Activated T-cell treated with anti-CD3 and anti-CD28 coated beads, Interleukin-2, amount 50 U/mL, for 48 hours (primary cell): Measurements from ENCODE around the gene XPOT.

Experiments used
- DNase-seq, 2 experiments: peaks; one replicate each; pipeline ENCODE4 v3.0.0-alpha.2; 2020

The XPOT gene

DNA sequence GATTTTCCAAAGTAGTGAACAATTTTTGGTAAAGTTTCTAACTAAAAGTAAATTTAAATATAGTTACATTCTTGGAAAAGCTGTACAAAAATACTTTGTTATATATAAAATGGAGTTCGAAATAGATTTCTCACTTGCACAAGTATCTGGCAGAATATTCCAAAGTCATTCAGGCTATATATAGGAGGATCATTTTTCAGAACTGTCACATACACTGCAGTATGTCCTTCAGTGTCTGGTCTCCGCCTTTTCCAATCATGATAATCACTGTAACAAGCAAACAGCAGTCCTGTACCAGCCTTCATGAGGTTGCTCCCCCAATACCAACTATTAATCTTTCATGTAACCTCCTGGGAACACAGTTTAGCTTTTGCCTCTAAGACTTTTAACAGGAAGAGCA is 66.3 kb downstream of the XPOT start:
- DNase-seq, result no peak

DNA sequence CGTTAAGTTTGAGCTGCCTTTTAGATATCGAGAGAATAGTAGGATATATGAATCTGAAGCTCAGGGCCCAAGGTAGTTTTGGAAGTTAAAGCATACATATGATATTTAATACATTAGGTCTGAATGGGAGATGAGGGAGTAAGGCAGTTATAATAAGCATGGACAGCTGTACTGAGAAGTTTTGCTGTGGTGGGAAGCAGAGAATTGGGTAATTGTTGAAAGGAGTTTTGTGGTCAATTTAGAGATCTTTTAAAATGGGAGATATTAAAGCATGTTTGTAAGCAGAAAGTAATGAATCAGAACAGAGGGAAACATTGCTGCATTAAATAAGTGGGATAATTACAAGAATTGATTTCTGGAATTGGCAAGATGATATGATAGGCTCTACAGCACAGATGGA is 69.0 kb downstream of the XPOT start:
- no peak for DNase-seq

DNA sequence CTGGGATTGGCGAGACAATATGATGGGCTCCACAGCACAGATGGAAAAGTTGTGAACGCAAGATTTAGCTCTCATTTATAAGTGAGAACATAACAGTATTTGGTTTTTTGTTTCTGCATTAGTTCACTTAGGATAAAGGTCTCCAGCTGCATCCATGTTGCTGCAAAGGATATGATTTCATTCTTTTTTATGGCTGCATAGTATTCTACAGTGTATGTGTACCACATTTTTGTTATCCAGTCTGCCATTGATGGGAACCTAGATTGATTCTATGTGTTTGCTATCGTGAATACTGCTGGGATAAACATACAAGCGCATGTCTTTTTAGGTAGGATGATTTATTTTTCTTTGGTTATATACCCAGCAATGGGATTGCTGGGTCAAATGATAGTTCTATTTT is 71.3 kb downstream of the XPOT start:
- no peak for DNase-seq

DNA sequence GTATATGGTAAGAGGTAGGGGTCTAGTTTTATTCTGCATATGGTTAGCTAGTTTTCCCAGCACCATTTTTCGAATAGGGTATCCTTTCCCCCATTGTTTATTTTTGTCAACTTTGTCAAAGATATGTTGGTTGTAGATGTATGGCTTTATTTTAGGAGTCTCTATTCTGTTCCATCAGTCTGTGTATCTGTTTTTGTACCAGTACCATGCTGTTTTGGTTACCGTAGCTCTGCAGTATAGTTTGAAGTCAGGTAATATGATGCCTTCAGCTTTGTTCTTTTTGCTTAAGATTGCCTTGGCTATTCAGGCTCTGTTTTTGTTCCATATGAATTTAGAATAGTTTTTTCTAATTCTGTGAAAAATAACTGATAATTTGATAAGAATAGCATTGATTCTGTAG is 72.7 kb downstream of the XPOT start:
- no peak for DNase-seq

DNA sequence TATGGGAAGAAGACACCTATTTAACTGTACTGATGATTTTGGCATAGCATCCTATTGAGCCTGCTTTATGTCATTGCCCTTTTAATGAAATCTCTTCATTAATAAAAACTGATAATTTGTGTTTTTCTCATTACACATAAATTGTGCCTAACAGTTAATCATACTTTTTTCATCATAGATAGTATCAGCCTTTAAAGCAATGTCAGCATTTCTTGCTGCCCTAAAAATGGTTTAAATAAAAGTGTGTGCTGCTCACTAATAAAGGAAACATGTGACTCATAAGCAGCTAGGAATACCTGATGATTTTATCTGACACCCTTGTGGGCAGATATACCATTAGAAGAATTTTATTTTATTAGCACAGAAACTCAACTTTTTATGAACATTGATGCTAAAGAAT is 74.5 kb downstream of the XPOT start:
- no peak for DNase-seq

DNA sequence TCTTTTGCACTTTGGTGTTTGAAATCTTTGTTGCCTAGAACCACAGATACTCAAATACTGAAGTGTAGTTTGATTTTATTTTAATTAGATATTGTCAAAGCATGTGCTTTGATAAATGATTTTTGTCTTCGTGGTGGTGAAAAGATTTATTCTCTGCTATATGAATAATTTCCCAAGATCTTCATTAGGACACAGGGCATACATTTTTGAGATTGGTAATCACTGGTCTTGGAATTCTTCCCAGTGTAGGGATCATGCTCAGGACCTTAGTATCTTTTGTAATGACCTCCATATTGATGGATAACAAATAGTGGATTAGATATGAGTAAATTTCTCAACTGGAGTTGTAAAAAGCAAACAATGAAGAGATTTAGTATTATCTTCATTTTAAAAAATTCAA is 76.0 kb downstream of the XPOT start:
- DNase-seq, result no peak

DNA sequence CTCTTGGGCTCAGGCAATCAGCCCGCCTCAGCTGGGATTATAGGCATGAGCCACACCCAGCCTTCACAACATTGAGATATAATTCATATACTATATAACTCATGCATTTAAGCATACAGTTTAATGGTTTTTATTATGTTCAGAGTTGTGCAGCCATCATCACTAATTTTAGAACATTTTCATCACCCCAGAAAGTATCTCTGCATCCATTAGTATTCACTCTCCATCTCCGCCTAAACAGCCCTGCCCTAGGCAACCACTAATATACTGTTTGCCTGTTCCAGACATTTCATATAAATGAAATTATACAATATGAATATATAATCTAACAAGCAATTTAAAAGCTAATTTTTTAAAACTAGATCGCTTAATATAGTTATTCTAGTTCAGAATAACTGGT is 82.5 kb downstream of the XPOT start:
- no peak for DNase-seq

DNA sequence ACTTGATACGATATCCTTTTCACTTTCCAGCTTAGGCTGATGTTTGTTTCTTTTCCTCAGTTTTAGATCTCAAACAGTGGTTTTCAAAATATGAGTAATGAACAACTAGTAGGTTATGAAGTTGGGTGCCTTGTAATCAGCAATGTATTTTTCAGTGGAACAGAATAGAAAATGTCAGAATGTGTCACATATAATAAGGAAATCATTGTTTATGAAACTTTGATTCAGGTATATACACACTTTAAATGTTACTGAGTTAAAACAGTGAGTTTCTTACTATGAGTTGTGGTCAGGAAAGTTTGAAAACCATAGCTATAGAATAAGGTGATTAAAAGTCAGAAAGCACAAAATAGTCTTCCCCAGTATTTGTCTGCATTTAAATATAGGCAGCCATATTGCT is 87.5 kb downstream of the XPOT start:
- no peak for DNase-seq

DNA sequence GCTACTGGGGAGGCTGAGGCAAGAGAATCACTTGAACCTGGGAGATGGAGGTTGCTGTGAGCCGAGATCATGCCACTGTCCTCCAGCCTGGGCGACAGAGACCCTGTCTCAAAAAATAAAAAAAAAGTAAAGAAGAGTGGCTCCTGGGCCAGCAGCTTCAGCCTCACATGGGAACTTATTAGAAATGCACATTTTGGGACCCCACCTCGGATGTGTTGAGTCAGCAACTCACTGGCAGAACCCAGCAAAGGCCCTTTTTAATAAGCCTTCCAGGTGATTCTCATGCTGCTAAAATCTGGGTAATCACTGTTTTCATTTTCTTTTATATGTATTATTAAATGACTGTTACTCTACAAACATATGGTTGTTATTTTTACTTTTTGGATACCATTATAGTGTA is 89.3 kb downstream of the XPOT start:
- no peak for DNase-seq

DNA sequence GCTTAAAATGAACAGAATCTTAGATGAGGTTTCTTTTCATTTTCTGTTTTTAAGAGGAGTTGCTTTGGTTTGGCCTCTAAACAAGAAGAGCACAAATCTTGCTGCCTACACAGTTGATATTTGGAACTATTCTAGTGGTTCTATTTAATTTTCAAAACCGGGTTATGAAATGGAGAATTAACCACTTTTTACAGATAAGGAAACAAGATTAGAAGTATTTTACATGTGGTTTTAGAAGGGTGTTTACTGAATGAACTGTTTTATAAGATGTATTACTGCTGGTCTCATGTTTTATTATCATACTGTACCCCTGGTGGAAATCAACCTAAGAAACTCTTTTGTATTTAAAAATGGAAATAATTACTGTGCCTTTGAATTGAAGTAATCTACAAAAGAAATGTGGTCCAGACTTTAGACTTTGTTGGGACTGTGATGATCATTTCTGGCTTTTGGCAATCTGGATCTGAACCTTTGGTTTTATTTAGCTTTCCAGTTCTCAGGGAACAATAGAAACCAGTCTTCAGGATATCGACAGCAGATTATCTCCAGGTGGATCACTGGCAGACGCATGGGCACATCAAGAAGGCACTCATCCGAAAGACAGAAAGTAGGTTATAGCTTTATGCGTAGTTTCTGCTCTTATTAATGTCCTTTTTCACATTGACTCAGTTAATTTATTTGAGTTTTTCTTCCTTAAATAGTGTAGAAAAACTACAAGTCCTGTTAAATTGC is 91.0 kb downstream of the XPOT start:
- DNase-seq, result no peak

DNA sequence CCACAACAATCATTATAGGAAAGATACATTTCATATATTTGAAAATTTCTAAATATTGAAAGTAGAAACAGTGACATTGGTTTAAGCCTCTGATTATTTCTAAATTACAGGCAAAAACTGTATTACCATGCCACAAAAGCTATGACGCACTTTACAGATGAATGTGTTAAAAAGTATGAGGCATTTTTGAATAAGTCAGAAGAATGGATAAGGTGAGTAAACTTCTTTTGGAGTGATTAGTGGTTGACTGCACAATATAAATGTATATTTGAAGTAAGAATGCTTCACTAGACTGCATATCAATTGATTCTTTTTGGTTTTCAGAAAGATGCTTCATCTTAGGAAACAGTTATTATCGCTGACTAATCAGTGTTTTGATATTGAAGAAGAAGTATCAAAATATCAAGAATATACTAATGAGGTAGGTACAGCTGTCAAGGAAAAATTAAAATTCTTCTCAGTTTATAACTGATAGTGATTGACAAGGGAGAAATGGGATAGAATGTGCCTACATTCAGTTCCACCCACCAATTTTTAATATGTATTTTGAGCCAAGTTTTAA is 92.7 kb downstream of the XPOT start:
- DNase-seq, result no peak

DNA sequence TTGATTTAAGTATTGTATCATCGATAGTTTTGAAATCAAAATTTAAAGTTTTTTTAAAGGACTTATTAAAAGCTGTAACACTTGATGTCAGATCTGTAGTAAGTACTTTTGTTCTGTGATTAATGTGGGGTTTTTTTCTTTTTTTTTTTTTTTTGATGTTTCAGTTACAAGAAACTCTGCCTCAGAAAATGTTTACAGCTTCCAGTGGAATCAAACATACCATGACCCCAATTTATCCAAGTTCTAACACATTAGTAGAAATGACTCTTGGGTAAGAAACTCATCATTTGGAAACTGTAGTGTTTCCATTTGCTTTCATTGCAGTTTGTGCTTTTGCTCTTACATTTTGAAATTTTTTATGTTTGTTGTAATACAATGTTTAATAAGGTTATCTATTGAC is 93.3 kb downstream of the XPOT start:
- no peak for DNase-seq

DNA sequence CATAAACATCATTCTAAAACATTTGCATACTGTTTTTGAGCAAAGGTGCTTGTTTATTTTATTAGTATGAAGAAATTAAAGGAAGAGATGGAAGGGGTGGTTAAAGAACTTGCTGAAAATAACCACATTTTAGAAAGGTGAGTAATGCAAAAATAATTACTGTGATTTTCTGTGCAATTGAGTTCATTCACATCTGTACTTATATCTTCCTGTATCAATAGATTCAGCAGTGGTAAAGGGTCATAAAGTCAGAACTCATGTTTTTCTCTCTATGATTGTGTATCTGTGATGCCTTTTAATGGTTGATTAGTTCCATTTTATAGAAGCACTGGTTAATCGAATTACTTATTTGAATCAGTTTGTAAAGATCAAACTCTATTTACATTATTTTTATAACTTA is 93.7 kb downstream of the XPOT start:
- no peak for DNase-seq

DNA sequence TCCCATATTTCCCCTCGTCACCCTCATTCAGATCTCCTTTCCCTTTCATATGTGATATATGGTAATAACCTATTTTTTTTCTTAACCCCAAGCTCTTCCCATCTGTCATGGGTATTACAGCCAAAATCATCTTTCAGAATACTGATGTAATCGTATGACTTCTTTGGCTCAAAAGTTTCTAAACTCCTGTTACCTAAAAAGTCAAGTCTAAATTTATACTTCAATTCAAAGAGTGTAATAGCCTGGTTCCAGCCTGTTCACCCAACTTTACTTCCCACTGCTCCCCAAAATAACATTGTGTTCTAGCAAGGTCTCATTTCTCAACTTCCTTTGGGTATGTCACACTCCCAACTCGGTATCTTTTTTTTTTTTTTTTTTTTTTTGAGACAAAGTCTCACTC is 96.2 kb downstream of the XPOT start:
- DNase-seq, result no peak
